HepG2 (cell line): Measurements from ENCODE around the gene BBOF1. TPM values are rescaled to one million over a fixed set of nuclear protein-coding genes. Genes with fewer than 3 reads are reported as not detected.

Experiments used
- ARID3A ChIP-seq: IDR thresholded peaks from 2 replicates; pipeline ENCODE4 v1.6.1; 2012; ENCODE audit warnings: low read depth, low read length, improper control_type of control experiment
- BCLAF1 ChIP-seq: fragments of 450-650 bp; IDR thresholded peaks from 2 replicates; pipeline ENCODE4 v1.6.1; 2017; ENCODE audit warnings: mild to moderate bottlenecking
- CCAR2 ChIP-seq: fragments of 200-400 bp; formaldehyde crosslinking; optimal IDR thresholded peaks from 2 replicates; pipeline ENCODE3; 2018; ENCODE audit warnings: low read depth, mild to moderate bottlenecking, low read length, moderate library complexity
- CENPT ChIP-seq: sonication (generic); formaldehyde crosslinking; IDR thresholded peaks from 2 replicates; pipeline ENCODE4 v1.8.0; 2022; ENCODE audit warnings: low read depth, mild to moderate bottlenecking, moderate library complexity, missing genetic modification reagents
- DPF2 ChIP-seq: sonication (generic); formaldehyde crosslinking; IDR thresholded peaks from 2 replicates; pipeline ENCODE4 v1.4.0; 2020; ENCODE audit warnings: mild to moderate bottlenecking, low read depth, missing genetic modification reagents, borderline replicate concordance
- KDM1A ChIP-seq: IDR thresholded peaks from 2 replicates; pipeline ENCODE4 v1.6.1; 2016; ENCODE audit warnings: missing compliant biosample characterization
- PREB ChIP-seq: sonication (generic); formaldehyde crosslinking; IDR thresholded peaks from 2 replicates; pipeline ENCODE4 v1.4.0; 2020; ENCODE audit warnings: missing genetic modification reagents
- SMAD3 ChIP-seq: sonication (generic); formaldehyde crosslinking; IDR thresholded peaks from 2 replicates; pipeline ENCODE4 v1.4.0; 2020; ENCODE audit warnings: missing genetic modification reagents
- SOX6 ChIP-seq, 2 experiments: fragments of 450-650 bp in 1 of 2; sonication (generic) in 1 of 2; formaldehyde crosslinking in 1 of 2; IDR thresholded peaks; 2 replicates each; pipeline versions ENCODE4 v1.4.0 to v1.6.1; 2017 to 2020; ENCODE audit warnings: antibody characterized with exemption in 1 of 2, mild to moderate bottlenecking in 1 of 2, missing genetic modification reagents in 1 of 2
- SRSF4 ChIP-seq: fragments of 200-400 bp; formaldehyde crosslinking; IDR thresholded peaks from one replicate; pipeline ENCODE4 v1.6.1; 2018; ENCODE audit warnings: mild to moderate bottlenecking, low read depth, low read length, moderate library complexity; ENCODE audit not compliant: poor library complexity, severe bottlenecking
- ZBTB44 ChIP-seq: sonication (generic); formaldehyde crosslinking; IDR thresholded peaks from 2 replicates; pipeline ENCODE4 v1.4.0; 2020; ENCODE audit warnings: missing genetic modification reagents
- ZKSCAN8 ChIP-seq: IDR thresholded peaks from 2 replicates; pipeline ENCODE4 v1.6.1; 2016; ENCODE audit warnings: borderline replicate concordance, missing genetic modification reagents, missing compliant biosample characterization
- ZNF34 ChIP-seq: sonication (generic); formaldehyde crosslinking; IDR thresholded peaks from 2 replicates; pipeline ENCODE4 v1.4.0; 2020; ENCODE audit warnings: mild to moderate bottlenecking, missing genetic modification reagents, borderline replicate concordance
- ZNF646 ChIP-seq: sonication (generic); formaldehyde crosslinking; IDR thresholded peaks from 2 replicates; pipeline ENCODE4 v1.9.0; 2021; ENCODE audit warnings: mild to moderate bottlenecking, missing genetic modification reagents
- ZNF790 ChIP-seq: sonication (generic); formaldehyde crosslinking; IDR thresholded peaks from 2 replicates; pipeline ENCODE4 v1.8.0; 2022; ENCODE audit warnings: missing genetic modification reagents, mild to moderate bottlenecking, borderline replicate concordance
- polyA plus RNA-seq, 8 experiments: library from polyadenylated mRNA; depleted of rRNA in 3 of 8; stranded (reverse) in 7 of 8; unstranded in 1 of 8; fragments of >200 nt; fragmentation: Illumina TruSeq in 4 of 8; extraction: Trizol in 4 of 8; gene quantifications; 2 replicates each; pipeline versions ENCODE4 v1.2.1 to v1.2.3, GENCODE V29; 2011 to 2016; ENCODE audit warnings: low read depth in 4 of 8, missing spikeins in 1 of 8, mixed read lengths in 1 of 8; ENCODE audit not compliant: insufficient read depth in 1 of 8
- total RNA-seq, 5 experiments: library from RNA; depleted of rRNA; stranded (reverse); fragments of >200 nt; fragmentation: Illumina TruSeq; extraction: Trizol; gene quantifications; 2 replicates each; pipeline ENCODE4 v1.2.3, GENCODE V29; 2016; ENCODE audit warnings: low read depth in 1 of 5

BBOF1 gene
- total and polyA plus RNA-seq, 2 of the 13 experiments (the other 11 are each of a cell fraction or from before 2014, with no cell fraction given) = 1.6 to 2.3 TPM

DNA sequence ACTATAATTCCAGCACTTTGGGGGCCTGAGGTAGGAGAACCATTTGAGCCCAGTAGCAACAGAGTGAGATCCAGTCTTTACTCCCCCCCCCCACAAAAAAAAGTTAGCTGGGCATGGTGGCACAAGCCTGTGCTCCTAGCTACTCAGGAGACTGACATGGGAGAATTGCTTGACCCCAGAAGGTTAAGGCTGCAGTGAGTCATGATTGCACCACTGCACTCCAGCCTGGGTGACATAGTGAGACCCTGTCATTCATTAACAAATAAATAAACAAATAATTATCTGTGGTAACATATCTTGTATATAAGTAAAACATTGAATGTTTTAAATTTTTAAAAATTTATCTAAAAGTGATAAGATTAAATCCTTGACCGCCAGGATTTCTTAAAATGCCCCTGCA, 4.8 kb upstream of the BBOF1 start (continued):
- TF ChIP-seq ZNF646 (no peak), SOX6 (IDR thresholded peaks at IDR 0.05) (no peak), SOX6 (CRISPR knock-in tag; IDR thresholded peaks at IDR 0.05) (0 out of 2 replicates have a peak, but pooled peaks have one; percentile 24), ZNF34 (CRISPR knock-in tag) (no peak), ZKSCAN8 (CRISPR knock-in tag) (no peak), KDM1A (CRISPR knock-in tag) (no peak), SRSF4 (no peak), SMAD3 (CRISPR knock-in tag) (0 out of 2 replicates have a peak, but pooled peaks have one; percentile 37), CENPT (no peak), BCLAF1 (no peak), CCAR2 (no peak), ZNF790 (CRISPR knock-in tag) (no peak), ZBTB44 (CRISPR knock-in tag) (no peak), ARID3A (peak; percentile 40; the same call in 1 of the 2 replicates), PREB (CRISPR knock-in tag) (no peak), DPF2 (CRISPR knock-in tag) (0 out of 2 replicates have a peak, but pooled peaks have one; percentile 26)
